HepG2 (cell line): ENCODE measurements around the gene MARCHF4. TPM values are rescaled to one million over a fixed set of nuclear protein-coding genes. Genes with fewer than 3 reads are reported as not detected.

ENCODE experiments used
- JUN ChIP-seq: sonication (generic); formaldehyde crosslinking; IDR thresholded peaks from 2 replicates; pipeline ENCODE4 v1.4.0; 2020; ENCODE audit warnings: mild to moderate bottlenecking, missing genetic modification reagents
- STAT5B ChIP-seq: sonication (generic); formaldehyde crosslinking; IDR thresholded peaks from 2 replicates; pipeline ENCODE4 v1.4.0; 2020; ENCODE audit warnings: missing genetic modification reagents
- TIGD3 ChIP-seq: sonication (generic); formaldehyde crosslinking; IDR thresholded peaks from 2 replicates; pipeline ENCODE4 v1.5.1; 2020; ENCODE audit warnings: mild to moderate bottlenecking, missing genetic modification reagents, borderline replicate concordance
- ZBTB4 ChIP-seq: sonication (generic); formaldehyde crosslinking; IDR thresholded peaks from 2 replicates; pipeline ENCODE4 v1.4.0; 2020; ENCODE audit warnings: missing genetic modification reagents, mild to moderate bottlenecking, borderline replicate concordance
- ZNF547 ChIP-seq: sonication (generic); formaldehyde crosslinking; IDR thresholded peaks from 2 replicates; pipeline ENCODE4 v1.5.1; 2020; ENCODE audit warnings: mild to moderate bottlenecking, missing genetic modification reagents
- ZNF773 ChIP-seq: sonication (generic); formaldehyde crosslinking; IDR thresholded peaks from 2 replicates; pipeline ENCODE4 v1.4.0; 2020; ENCODE audit warnings: missing genetic modification reagents, borderline replicate concordance
- polyA plus RNA-seq, 8 experiments: library from polyadenylated mRNA; depleted of rRNA in 3 of 8; stranded (reverse) in 7 of 8; unstranded in 1 of 8; fragments of >200 nt; fragmentation: Illumina TruSeq in 4 of 8; extraction: Trizol in 4 of 8; gene quantifications; 2 replicates each; pipeline versions ENCODE4 v1.2.1 to v1.2.3, GENCODE V29; 2011 to 2016; ENCODE audit warnings: low read depth in 4 of 8, missing spikeins in 1 of 8, mixed read lengths in 1 of 8; ENCODE audit not compliant: insufficient read depth in 1 of 8
- total RNA-seq, 5 experiments: library from RNA; depleted of rRNA; stranded (reverse); fragments of >200 nt; fragmentation: Illumina TruSeq; extraction: Trizol; gene quantifications; 2 replicates each; pipeline ENCODE4 v1.2.3, GENCODE V29; 2016; ENCODE audit warnings: low read depth in 1 of 5

Gene MARCHF4
- total and polyA plus RNA-seq, 2 of the 13 experiments (the other 11 are each of a cell fraction or from before 2014, with no cell fraction given), result not detected

DNA sequence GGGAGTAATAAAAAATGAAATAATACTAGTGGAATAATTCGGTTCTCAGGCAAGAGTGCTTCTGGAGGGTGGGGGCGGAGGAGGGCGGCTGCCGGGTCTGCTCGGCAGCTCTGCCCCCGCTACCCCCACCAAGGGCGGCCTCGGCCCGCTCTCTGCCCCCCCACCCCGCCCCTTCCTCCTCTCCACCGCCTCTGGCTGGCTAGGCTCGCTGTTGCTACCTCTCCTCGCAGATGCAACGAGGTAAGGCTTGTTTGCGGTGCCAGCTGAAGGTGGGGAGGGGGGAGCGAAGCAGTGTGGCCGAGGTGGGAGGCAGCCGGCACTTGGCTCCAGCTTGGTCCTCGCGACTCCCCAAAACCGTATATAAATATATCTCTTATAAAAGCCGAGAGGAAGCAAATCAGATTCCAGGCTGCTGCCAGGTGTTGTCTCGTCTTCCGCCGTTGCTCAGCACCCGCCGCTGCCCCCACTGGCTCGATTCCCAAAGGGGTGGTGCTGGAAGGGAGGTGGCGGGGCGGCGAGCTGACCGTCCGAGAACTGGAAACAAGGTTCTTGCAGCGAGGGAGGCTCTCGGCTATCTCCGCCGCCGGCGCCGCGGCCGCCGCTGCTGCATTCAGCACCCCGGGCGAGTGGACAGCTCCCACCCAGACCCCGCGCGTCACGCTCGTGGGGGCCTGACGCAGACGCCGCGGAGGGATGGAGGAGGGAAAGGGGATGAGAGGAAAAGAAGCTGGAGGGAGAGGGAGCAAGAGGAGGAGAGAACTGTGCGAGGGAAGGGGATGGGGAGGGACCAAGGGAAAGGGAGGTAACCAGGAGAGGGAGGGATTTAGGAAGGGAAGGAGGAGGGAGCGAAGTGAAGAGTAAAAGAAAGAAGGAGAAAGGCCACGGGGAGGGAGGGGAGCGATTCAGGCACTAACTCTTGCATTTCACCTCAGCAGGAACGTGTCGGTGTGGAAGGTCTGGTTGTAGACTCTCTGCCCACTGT lies at the start of gene MARCHF4 (continued):
- TF ChIP-seq JUN (CRISPR knock-in tag), result peak; percentile 33; the same call in 1 of the 2 replicates
- TF ChIP-seq ZNF547 (CRISPR knock-in tag), result peak; percentile 89; the same call in 1 of the 2 replicates
- TF ChIP-seq ZBTB4 (CRISPR knock-in tag), result no peak
- TF ChIP-seq ZNF773 (CRISPR knock-in tag), result peak; percentile 96; the same call in 1 of the 2 replicates
- peak; percentile 89; the same call in 1 of the 2 replicates for TF ChIP-seq STAT5B (CRISPR knock-in tag)
- peak; percentile 94; the same call in 1 of the 2 replicates for TF ChIP-seq TIGD3 (CRISPR knock-in tag)
